ENCODE measurements around the gene UCHL3. TPM values are rescaled to one million over a fixed set of nuclear protein-coding genes. Genes with fewer than 3 reads are reported as not detected.

The UCHL3 gene
- total and polyA plus RNA-seq, 9 of the 15 experiments (the other 6 are each of a cell fraction or from before 2014, with no cell fraction given) = 42.2 to 112 (median 85.4) TPM

- TF ChIP-seq, protein P1, sequence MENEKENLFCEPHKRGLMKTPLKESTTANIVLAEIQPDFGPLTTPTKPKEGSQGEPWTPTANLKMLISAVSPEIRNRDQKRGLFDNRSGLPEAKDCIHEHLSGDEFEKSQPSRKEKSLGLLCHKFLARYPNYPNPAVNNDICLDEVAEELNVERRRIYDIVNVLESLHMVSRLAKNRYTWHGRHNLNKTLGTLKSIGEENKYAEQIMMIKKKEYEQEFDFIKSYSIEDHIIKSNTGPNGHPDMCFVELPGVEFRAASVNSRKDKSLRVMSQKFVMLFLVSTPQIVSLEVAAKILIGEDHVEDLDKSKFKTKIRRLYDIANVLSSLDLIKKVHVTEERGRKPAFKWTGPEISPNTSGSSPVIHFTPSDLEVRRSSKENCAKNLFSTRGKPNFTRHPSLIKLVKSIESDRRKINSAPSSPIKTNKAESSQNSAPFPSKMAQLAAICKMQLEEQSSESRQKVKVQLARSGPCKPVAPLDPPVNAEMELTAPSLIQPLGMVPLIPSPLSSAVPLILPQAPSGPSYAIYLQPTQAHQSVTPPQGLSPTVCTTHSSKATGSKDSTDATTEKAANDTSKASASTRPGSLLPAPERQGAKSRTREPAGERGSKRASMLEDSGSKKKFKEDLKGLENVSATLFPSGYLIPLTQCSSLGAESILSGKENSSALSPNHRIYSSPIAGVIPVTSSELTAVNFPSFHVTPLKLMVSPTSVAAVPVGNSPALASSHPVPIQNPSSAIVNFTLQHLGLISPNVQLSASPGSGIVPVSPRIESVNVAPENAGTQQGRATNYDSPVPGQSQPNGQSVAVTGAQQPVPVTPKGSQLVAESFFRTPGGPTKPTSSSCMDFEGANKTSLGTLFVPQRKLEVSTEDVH (IDR thresholded peaks at IDR 0.05; ENCODE audit: low read depth, partially characterized antibody) = no peak
- no peak for TF ChIP-seq ZNF589 (CRISPR knock-in tag; IDR thresholded peaks at IDR 0.05; ENCODE audit: low read depth)
- TF ChIP-seq, protein P2, sequence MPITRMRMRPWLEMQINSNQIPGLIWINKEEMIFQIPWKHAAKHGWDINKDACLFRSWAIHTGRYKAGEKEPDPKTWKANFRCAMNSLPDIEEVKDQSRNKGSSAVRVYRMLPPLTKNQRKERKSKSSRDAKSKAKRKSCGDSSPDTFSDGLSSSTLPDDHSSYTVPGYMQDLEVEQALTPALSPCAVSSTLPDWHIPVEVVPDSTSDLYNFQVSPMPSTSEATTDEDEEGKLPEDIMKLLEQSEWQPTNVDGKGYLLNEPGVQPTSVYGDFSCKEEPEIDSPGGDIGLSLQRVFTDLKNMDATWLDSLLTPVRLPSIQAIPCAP (CRISPR knock-in tag; IDR thresholded peaks at IDR 0.05; ENCODE audit: borderline replicate concordance) = no peak
- TF ChIP-seq IRF2 (CRISPR knock-in tag; IDR thresholded peaks at IDR 0.05) = no peak
- TF ChIP-seq TCF15 (CRISPR knock-in tag; IDR thresholded peaks at IDR 0.05) = no peak
- TF ChIP-seq ZC3H4 (CRISPR knock-in tag; IDR thresholded peaks at IDR 0.05; ENCODE audit: borderline replicate concordance) = no peak
- TF ChIP-seq ZNF583 (CRISPR knock-in tag; IDR thresholded peaks at IDR 0.05) = no peak
- TF ChIP-seq FOXA3 (CRISPR knock-in tag; conservative IDR thresholded peaks at IDR 0.05 in 1 of 2, IDR thresholded peaks at IDR 0.05 in 1 of 2) = no peak
- no peak for TF ChIP-seq ZKSCAN3 (CRISPR knock-in tag; IDR thresholded peaks at IDR 0.05)
- TF ChIP-seq CBX3 (IDR thresholded peaks at IDR 0.05; ENCODE audit: borderline replicate concordance in 1 of 2, low read length in 2 of 2) = no peak
- no peak for TF ChIP-seq GTF2A2 (tag; IDR thresholded peaks at IDR 0.05)
- no peak for TF ChIP-seq TFAM (CRISPR knock-in tag; conservative IDR thresholded peaks at IDR 0.05)
- TF ChIP-seq, protein P3, sequence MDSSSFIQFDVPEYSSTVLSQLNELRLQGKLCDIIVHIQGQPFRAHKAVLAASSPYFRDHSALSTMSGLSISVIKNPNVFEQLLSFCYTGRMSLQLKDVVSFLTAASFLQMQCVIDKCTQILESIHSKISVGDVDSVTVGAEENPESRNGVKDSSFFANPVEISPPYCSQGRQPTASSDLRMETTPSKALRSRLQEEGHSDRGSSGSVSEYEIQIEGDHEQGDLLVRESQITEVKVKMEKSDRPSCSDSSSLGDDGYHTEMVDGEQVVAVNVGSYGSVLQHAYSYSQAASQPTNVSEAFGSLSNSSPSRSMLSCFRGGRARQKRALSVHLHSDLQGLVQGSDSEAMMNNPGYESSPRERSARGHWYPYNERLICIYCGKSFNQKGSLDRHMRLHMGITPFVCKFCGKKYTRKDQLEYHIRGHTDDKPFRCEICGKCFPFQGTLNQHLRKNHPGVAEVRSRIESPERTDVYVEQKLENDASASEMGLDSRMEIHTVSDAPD (CRISPR knock-in tag; IDR thresholded peaks at IDR 0.05) = no peak
- TF ChIP-seq CTBP1 (IDR thresholded peaks at IDR 0.05; ENCODE audit: borderline replicate concordance) = no peak
- peak; percentile 90 for TF ChIP-seq EP400 (IDR thresholded peaks at IDR 0.05)
- TF ChIP-seq RAD51 (IDR thresholded peaks at IDR 0.05; ENCODE audit: borderline replicate concordance, low read depth) = no peak
- no peak for TF ChIP-seq POLR3A (IDR thresholded peaks at IDR 0.05; ENCODE audit: borderline replicate concordance, extremely low read depth, insufficient read depth, insufficient read length)
- no peak for TF ChIP-seq ZNF253 (CRISPR knock-in tag; conservative IDR thresholded peaks at IDR 0.05)
- no peak for TF ChIP-seq ZNF830 (CRISPR knock-in tag; IDR thresholded peaks at IDR 0.05)
Measured at GRCh38 chr13:75549262-75550158, at the start of gene UCHL3 (continued).

Measured in K562 (cell line).